GM21786 (cell line): ENCODE measurements around the gene MOB3A.

ENCODE experiments used
- ATAC-seq: cut with Tn5 transposase; IDR thresholded peaks from one replicate; pipeline ENCODE4 v1.9.1; 2021; ENCODE audit not compliant: unreplicated experiment

Gene MOB3A

GRCh38 chr19:2081873-2082810 is 14.0 kb downstream of the MOB3A start:
- ATAC-seq, result no peak

DNA sequence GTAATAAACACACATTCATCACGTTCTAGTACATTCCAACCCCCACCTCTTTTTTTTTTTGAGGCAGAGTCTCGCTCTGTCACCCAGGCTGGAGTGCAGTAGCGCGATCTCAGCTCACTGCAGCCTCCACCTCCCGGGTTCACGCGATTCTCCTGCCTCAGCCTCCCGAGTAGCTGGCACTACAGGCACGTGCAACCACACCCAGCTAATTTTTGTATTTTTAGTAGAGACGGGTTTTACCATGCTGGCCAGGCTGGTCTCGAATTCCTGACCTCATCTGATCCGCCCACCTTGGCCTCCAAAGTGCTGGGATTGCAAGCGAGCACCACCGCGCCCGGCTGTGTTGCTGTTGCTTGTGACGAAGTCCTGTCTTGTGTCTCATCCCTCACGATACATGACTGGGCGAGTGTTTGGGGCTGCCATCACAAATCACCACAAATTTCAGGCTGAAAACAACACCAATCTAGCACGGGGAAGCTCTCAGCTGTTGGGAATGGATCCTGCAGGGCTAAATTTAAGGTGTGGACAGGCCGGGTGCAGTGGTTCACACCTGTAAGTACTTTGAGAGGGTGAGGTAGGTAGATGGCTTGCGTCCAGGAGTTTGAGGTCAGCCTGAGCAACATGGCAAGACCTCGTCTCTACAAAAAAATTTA is 15.7 kb downstream of the MOB3A start:
- no peak for ATAC-seq

- ATAC-seq, result no peak
These were observed 16.2 kb downstream of the MOB3A start for GRCh38 chr19:2079865-2080301.

- no peak for ATAC-seq
These were observed 16.9 kb downstream of the MOB3A start for GRCh38 chr19:2079076-2079864.

DNA sequence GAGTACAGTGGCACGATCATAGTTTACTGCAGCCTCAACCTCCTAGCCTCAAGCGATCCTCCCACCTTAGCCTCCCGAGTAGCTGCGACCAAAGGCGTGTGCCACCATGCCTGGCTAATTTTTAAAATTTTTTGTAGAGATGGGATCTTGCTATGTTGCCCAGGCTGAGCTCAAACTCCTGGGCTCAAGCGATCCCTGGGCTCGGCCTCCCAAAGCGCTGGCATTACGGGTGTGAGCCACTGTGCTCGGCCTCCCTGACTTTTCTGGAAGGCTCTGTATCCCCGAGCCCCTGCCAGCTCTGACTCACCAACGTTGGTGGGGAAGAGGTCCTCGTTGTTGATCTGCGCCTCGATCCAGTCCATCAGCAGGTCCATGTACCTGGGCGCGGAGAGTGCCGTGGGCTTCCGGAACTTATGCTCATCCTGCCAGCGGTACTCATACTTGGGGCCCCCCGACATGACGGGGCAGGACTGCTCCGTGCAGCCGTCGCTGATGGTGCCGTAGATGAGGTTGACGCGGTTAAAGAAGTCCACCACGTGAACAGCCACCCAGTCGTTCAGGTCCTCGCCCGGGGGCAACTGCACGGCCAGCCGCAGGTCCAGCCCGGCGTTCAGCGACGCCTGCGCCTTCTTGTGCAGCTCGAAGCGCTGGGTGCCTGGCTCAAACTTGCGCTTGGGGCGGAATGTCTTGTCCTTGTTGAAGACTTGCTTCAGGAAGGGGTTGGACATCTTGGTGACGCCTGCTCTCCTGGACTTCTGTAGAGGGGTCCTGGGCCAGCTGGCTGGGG is 18.1 kb downstream of the MOB3A start:
- no peak for ATAC-seq

- no peak for ATAC-seq
These were observed 18.7 kb downstream of the MOB3A start for GRCh38 chr19:2077398-2077797.

DNA sequence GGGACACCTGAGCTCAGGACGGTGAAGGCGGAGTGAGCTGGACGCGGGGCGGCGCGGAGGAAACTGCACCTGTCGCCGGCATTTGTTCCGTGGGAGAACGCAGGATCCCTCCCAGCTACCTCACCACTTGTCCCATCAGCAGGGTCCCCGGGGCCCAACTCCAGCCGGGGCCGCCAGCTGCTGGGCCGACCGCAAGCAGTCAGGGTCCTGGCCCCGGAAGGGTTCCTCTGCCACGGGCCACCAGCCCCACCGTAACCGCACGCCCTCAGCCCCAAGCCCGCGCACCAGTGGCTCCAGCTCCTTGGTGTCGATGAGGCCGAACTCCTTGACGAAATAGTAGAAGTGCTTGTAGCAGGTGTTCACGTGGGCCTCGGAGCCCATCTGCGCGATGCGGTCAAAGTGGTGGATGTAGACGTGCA is 19.6 kb downstream of the MOB3A start:
- no peak for ATAC-seq

- ATAC-seq, result no peak
These were observed 23.2 kb downstream of the MOB3A start for GRCh38 chr19:2072757-2073551.

DNA sequence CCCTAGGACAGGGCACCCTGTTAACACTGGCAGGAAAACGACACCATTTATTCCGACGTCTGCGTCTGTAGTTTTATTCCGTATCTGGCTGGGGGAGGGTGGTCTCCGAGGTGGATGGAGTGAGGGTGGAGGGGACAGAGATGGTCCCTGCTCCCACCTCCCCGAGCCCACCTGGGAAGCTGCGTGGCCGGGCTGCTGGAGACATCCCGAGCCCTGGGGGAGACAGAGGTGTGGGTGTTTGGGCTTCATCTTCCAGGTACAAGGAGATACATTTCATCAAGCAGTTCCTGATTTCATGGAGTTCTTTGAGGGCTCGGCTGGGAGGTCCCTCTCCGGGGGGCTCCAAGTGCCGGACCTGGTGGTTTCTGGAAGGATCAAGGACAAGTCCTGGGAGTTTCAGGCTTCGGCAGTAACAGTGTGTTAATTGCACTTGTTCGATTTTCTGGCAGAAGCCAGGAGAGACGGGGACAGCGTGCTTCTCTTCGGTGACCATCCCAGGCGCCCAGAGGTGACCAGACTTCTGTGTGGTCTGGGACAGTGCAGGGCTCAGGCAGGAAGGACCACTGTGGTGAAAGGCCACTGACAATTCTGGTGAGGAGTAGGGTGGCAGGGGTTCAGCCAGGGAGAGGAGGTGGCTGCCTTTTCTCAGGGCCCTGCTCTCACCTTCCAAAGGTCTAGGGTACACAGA is 25.0 kb downstream of the MOB3A start:
- ATAC-seq, result no peak

- no peak for ATAC-seq
These were observed 25.7 kb downstream of the MOB3A start for GRCh38 chr19:2070436-2070827.

- no peak for ATAC-seq
These were observed 31.2 kb downstream of the MOB3A start for GRCh38 chr19:2064788-2065524.

DNA sequence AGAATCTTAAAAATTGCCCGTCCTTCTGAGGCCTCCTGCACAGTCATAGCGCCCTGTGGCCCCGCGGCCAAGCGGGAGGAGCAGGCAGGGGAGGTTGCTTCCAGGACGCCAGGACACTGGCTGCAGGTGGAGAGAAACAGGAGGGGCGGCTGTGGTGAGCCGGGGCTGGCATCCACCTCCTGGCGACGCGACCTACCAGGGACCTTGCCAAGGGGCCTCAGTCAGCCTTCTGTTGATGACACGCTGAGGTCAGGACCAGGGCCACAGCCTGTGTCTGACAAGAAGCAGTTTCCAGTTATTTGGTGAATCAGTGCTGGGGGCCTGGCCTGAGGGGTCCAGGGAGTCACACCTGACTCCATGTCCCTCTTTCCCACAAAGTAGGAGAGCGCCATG is 31.7 kb downstream of the MOB3A start:
- no peak for ATAC-seq

DNA sequence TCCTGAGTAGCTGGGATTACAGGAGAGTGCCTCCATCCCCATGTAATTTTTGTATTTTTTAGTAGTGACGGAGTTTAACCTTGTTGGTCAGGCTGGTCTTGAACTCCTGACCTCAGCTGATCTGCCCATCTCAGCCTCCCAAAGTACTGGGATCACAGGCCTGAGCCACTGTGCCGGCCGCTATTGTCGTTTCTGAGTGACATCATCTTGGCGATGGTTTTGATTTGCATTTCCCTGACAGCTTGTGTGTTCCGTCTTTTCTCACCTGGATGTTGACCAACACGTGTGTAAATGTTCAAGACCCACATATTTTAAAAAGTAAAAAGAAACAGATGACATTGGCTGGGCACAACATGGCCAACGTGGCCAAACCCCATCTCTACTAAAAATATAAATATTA is 32.3 kb downstream of the MOB3A start:
- no peak for ATAC-seq

DNA sequence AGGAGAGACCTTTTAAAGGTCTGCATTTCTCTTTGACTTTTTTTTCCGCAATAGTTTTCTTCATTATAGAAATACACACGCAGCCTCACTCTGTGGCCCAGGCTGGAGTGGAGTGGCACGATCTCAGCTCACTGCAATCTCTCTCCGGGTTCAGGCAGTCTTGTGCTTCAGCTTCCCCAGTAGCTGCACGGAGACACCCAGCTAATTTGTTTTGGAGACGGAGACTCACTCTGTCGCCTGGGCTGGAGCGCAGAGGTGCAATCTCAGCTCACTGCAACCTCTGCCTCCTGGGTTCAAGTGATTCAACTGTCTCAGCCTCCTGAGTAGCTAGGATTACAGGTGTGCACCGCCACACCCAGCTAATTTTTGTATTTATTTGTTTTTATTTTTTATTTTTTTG is 33.4 kb downstream of the MOB3A start:
- no peak for ATAC-seq

GRCh38 chr19:2062389-2062729 is 33.8 kb downstream of the MOB3A start:
- no peak for ATAC-seq

GRCh38 chr19:2061495-2062388 is 34.4 kb downstream of the MOB3A start:
- ATAC-seq, result peak; percentile 72

DNA sequence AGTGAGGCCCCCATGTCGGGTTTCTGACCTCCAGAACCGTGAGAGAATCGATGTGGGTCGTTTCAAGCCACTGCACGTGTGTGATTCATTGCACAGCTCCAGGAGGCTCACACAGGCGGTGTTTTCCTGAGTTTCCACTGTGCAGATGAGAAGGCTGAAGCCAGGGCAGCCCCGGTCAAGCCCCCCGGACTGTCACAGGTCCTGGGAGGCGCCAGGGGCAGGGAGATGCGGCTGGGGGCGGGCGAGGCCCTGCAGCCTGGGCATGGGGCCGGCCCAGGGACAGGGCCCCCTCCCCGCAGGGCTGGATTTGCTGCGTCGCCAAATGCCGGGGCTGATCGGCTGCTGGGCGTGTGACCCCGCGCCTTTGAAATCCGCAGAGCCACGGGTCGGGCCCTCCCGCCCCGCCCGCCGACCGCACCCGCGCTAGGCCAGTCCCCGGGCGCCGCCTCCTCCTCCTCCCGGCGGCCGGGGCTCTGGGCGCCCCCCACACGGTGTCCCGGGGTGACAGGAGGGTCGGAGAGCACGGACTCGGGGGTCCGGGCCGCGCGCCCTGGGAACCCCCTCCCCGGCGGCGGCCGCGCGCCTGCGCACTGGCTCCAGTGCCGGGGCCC is 35.1 kb downstream of the MOB3A start:
- peak; percentile 23 for ATAC-seq
